AG04450 (cell line): ENCODE results near the gene DHFR2. TPM values are rescaled to one million over a fixed set of nuclear protein-coding genes. Genes with fewer than 3 reads are reported as not detected.

ENCODE experiments used
- CTCF ChIA-PET: fragments of 300-600, 350-600 bp; formaldehyde crosslinking; extraction: SDS; loops from one replicate; lab custom pipeline; 2022; ENCODE audit warnings: antibody characterized with exemption, inconsistent platforms; lab: Charles Lee
- POLR2A ChIA-PET: fragments of 350-600 bp; formaldehyde crosslinking; extraction: SDS; loops from one replicate; lab custom pipeline; 2021; ENCODE audit warnings: antibody characterized with exemption, inconsistent platforms; lab: Yijun Ruan, JAX
- DNase-seq: peaks from one replicate; pipeline ENCODE4 v3.0.0-alpha.2; 2011; ENCODE audit warnings: low read depth, low spot score
- H3K27ac ChIP-seq: one replicate; pipeline ENCODE4 v1.5.1; 2012; ENCODE audit warnings: low read depth, low read length, control low read depth
- H3K27me3 ChIP-seq: one replicate; pipeline ENCODE4 v1.6.0; 2012; ENCODE audit warnings: low read length; ENCODE audit not compliant: control insufficient read depth, insufficient read depth
- H3K4me3 ChIP-seq: 2 replicates; pipeline ENCODE4 v1.5.1; 2011; ENCODE audit warnings: mild to moderate bottlenecking, low read depth, low read length, control low read depth
- H3K9me3 ChIP-seq: 2 replicates; pipeline ENCODE4 v1.5.1; 2012; ENCODE audit warnings: low read length; ENCODE audit not compliant: control insufficient read depth, insufficient read depth
- polyA plus RNA-seq: library from polyadenylated mRNA; depleted of rRNA; stranded (reverse); fragments of >200 nt; gene quantifications from 2 replicates; pipeline ENCODE4 v1.2.3, GENCODE V29; 2011
- TF ChIP-seq, protein P1 (sequence below): IDR thresholded peaks from 2 replicates; pipeline ENCODE4 v1.5.1; 2011; ENCODE audit warnings: low read depth, low read length, control low read depth, inconsistent platforms

Gene DHFR2
- polyA plus RNA-seq, 1 experiment = 4.0 TPM

DNA sequence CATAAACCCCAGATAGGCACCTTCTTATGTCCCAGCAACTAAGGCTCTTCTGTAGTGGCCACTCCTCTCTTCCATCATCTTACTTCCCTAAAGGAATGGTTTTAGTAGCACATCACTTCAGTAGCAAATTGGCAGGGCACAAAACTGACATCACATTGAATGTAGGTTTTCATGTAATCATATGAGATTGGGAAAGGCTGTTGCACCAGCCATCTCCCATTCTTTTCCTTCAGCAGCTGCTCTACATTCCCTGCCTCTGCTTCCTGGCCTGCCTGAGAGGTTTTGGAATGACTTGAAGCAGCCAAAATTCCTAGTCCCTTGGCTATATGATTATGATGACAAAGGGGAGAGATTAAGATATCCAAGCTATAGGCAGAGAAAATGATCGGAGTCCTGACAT, 36.6 kb upstream of the DHFR2 start:
- DNase-seq = no peak
- H3K27me3 ChIP-seq = no peaks in the 10 kb centered on the region
- ChIA-PET CTCF (interaction anchor here (1.8 kb wide), 1 partner anchor 30 kb away, joined by 9 read pairs; no protein-coding TSS in a partner anchor), POLR2A (no interaction called here)
- TF ChIP-seq, protein P1, sequence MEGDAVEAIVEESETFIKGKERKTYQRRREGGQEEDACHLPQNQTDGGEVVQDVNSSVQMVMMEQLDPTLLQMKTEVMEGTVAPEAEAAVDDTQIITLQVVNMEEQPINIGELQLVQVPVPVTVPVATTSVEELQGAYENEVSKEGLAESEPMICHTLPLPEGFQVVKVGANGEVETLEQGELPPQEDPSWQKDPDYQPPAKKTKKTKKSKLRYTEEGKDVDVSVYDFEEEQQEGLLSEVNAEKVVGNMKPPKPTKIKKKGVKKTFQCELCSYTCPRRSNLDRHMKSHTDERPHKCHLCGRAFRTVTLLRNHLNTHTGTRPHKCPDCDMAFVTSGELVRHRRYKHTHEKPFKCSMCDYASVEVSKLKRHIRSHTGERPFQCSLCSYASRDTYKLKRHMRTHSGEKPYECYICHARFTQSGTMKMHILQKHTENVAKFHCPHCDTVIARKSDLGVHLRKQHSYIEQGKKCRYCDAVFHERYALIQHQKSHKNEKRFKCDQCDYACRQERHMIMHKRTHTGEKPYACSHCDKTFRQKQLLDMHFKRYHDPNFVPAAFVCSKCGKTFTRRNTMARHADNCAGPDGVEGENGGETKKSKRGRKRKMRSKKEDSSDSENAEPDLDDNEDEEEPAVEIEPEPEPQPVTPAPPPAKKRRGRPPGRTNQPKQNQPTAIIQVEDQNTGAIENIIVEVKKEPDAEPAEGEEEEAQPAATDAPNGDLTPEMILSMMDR = no peak
- H3K9me3 ChIP-seq = no peaks in the 10 kb centered on the region
- no peak overlapping the region for H3K27ac ChIP-seq
- H3K4me3 ChIP-seq = no peak overlapping the region

DNA sequence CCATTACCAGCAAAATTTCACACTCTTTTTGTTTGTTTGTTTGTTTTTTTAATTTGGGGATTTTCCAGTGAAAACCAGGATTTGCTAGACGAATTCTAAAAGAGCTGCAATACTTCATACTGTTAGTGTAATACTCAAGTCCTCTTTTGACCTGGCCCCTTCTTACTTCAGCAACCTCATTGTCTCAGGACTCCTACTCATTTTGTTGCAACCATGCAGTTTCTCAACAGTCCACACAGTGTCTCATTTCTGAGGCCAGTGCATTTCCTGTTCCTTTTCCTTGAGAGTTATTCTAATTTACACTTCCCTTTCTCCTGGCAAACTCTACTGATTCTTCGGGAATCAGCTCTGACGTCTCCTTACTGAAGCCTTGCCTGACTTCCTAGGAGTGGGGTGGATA, 35.7 kb upstream of the DHFR2 start:
- DNase-seq = no peak
- Histone ChIP-seq H3K27me3 (no peaks in the 10 kb centered on the region), H3K9me3 (no peaks in the 10 kb centered on the region), H3K27ac (no peak overlapping the region), H3K4me3 (no peak overlapping the region)
- ChIA-PET CTCF (interaction anchor here (1.8 kb wide), 1 partner anchor 29 kb away, joined by 9 read pairs; no protein-coding TSS in a partner anchor), POLR2A (no interaction called here)
- TF ChIP-seq, protein P1 = no peak

DNA sequence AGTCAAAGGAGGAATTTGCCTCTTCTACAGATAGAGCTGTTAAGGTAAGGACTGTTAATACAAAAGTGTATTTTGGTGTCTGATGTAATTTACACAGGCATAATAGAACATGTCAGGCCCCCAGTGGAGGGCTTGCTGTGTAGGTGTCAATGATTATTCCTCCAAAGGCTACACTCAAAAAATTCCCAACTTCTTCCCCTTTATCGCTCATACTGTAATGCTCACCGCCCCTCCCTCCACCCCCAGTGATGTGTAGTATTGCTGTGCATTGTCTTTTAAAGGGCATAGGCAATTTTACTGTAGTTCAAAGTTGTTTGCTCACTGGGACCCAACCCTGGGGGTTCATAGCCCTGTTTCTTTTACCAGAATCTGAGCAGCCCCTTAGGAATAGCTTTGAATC, 32.4 kb upstream of the DHFR2 start:
- POLR2A ChIA-PET = interaction anchor here (0.6 kb wide), 1 partner anchor 475 kb away, joined by 3 read pairs; no protein-coding TSS in a partner anchor
- CTCF ChIA-PET = interaction anchor here (0.5 to 0.6 kb wide), 2 partner anchors 90 to 1280 kb away, joined by 3 to 4 read pairs; no protein-coding TSS in a partner anchor
- H3K27me3 ChIP-seq = no peaks in the 10 kb centered on the region
- TF ChIP-seq, protein P1 = no peak
- H3K9me3 ChIP-seq = no peaks in the 10 kb centered on the region
- no peak for DNase-seq
- H3K27ac ChIP-seq = no peak overlapping the region
- no peak overlapping the region for H3K4me3 ChIP-seq

DNA sequence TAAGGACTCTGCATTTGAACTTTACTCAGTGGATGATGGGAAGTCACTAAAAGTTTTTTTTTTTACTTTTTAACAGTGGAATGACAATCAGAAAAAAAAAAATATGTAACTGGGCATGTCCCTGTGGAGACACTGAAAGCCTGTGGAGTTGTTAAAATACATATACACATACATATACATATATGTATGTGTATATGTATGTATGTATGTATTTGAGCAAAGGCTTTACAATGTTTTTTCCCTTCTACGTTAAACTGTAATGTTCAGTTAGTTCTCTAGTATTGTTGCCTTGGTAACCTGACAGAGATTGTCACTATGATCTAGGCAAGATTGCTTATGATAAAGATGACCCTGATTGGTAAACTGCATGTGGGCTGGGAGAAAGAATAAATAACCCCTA, 30.4 kb upstream of the DHFR2 start:
- ChIA-PET POLR2A (no interaction called here), CTCF (no interaction called here)
- Histone ChIP-seq H3K27ac (no peak overlapping the region), H3K9me3 (no peaks in the 10 kb centered on the region), H3K27me3 (no peaks in the 10 kb centered on the region), H3K4me3 (no peak overlapping the region)
- TF ChIP-seq, protein P1 = no peak
- no peak for DNase-seq

DNA sequence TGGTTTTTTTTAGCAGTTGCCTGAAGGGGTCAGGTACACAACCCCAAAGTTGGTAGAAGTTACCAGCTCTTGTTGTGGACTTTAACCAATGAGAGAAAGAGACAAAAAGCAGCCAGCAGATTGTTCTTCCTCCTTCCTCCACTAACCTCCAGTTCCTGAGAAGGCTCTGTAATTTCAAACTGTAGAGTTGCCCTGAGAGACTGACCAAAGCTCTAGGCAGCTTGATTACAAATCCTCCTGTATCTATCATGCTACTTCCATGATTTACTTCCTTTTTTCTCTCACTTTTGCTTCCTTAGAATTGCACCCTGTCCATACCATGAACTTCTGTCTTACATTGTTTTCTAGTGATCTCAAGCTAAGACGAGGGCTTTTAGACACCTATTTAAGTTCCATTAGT, 29.4 kb upstream of the DHFR2 start:
- DNase-seq = no peak
- ChIA-PET CTCF (no interaction called here), POLR2A (no interaction called here)
- Histone ChIP-seq H3K4me3 (no peak overlapping the region), H3K27ac (no peak overlapping the region), H3K27me3 (no peaks in the 10 kb centered on the region), H3K9me3 (no peaks in the 10 kb centered on the region)
- TF ChIP-seq, protein P1 = no peak
